Endothelial cell of umbilical vein (primary cell): Measurements from ENCODE around the gene PRDM13. TPM values are rescaled to one million over a fixed set of nuclear protein-coding genes. Genes with fewer than 3 reads are reported as not detected.

Experiments used
- BruUV-seq: library from RNA; stranded (reverse); fragments of 400-500 nt; replicated peaks from 2 replicates; lab custom pipeline; 2021; lab: Mats Ljungman, UMichigan
- CTCF ChIA-PET: fragments of 300-600, 350-600 bp; sonication (Branson Sonifier 250); formaldehyde crosslinking; loops from one replicate; lab custom pipeline; 2021; ENCODE audit warnings: antibody characterized with exemption, inconsistent platforms; lab: Charles Lee
- POLR2A ChIA-PET: fragments of 300-600, 350-600 bp; sonication (Branson Sonifier 250); formaldehyde crosslinking; loops from one replicate; lab custom pipeline; 2021; ENCODE audit warnings: antibody characterized with exemption, inconsistent platforms; lab: Charles Lee
- DNase-seq: peaks from one replicate; pipeline ENCODE4 v3.0.0-alpha.2; 2011; ENCODE audit warnings: low read depth, low spot score
- FAIRE-seq: peaks from 2 replicates; lab custom pipeline; 2011; peaks lifted over from hg19 to GRCh38; lab: Jason Lieb, UNC
- H2AFZ ChIP-seq: 2 replicates; pipeline ENCODE4 v1.6.0; 2012; ENCODE audit warnings: low read depth, low read length, control low read depth, inconsistent platforms
- H3K27ac ChIP-seq: 2 replicates; pipeline ENCODE4 v1.5.1; 2011; ENCODE audit warnings: low read depth, mild to moderate bottlenecking, control low read depth, low read length, moderate library complexity; ENCODE audit not compliant: insufficient read depth
- H3K27me3 ChIP-seq, 2 experiments: 2 replicates each; pipeline versions ENCODE4 v1.6.0 to v1.6.1; 2011; ENCODE audit warnings: low read length in 2 of 2, mixed read lengths in 1 of 2; ENCODE audit not compliant: control insufficient read depth in 2 of 2, insufficient read depth in 2 of 2
- H3K36me3 ChIP-seq, 2 experiments: 2 replicates in 1 of 2; 3 replicates in 1 of 2; pipeline ENCODE4 v1.5.1; 2011; ENCODE audit warnings: low read length in 2 of 2, mild to moderate bottlenecking in 1 of 2, moderate library complexity in 1 of 2; ENCODE audit not compliant: control insufficient read depth in 2 of 2, insufficient read depth in 2 of 2; ENCODE audit errors: extremely low read depth in 1 of 2
- H3K4me1 ChIP-seq: 3 replicates; pipeline ENCODE4 v1.5.1; 2011; ENCODE audit warnings: mild to moderate bottlenecking, low read length; ENCODE audit not compliant: control insufficient read depth, insufficient read depth; ENCODE audit errors: extremely low read depth
- H3K4me2 ChIP-seq: 2 replicates; pipeline ENCODE4 v1.6.1; 2011; ENCODE audit warnings: low read length, control low read depth, mixed read lengths; ENCODE audit not compliant: insufficient read depth
- H3K4me3 ChIP-seq, 3 experiments: fragments of 200-600 bp in 1 of 3; sonication (generic), shearing (Covaris generic) in 1 of 3; replicated peaks in 1 of 3; 2 replicates each; pipeline ENCODE4 v1.5.1; 2011 to 2016; ENCODE audit warnings: control low read depth in 3 of 3, low read length in 3 of 3, mild to moderate bottlenecking in 2 of 3, inconsistent platforms in 1 of 3, low read depth in 1 of 3, moderate library complexity in 1 of 3; ENCODE audit not compliant: insufficient read depth in 1 of 3
- H3K79me2 ChIP-seq: 2 replicates; pipeline ENCODE4 v1.6.0; 2012; ENCODE audit warnings: low read length, inconsistent platforms; ENCODE audit not compliant: control insufficient read depth, insufficient read depth
- H3K9ac ChIP-seq: replicated peaks from 2 replicates; pipeline ENCODE3; 2011; ENCODE audit warnings: low read length, control low read depth; ENCODE audit not compliant: insufficient read depth; ENCODE audit errors: extremely low read depth
- H3K9me1 ChIP-seq: replicated peaks from 3 replicates; pipeline ENCODE4 v1.6.0; 2011; ENCODE audit warnings: mild to moderate bottlenecking, low read length; ENCODE audit not compliant: control insufficient read depth, insufficient read depth; ENCODE audit errors: extremely low read depth
- H3K9me3 ChIP-seq: replicated peaks from 2 replicates; pipeline ENCODE4 v1.5.1; 2012; ENCODE audit warnings: low read length, inconsistent platforms; ENCODE audit not compliant: control insufficient read depth, insufficient read depth
- H4K20me1 ChIP-seq: replicated peaks from 2 replicates; pipeline ENCODE3; 2011; ENCODE audit warnings: mild to moderate bottlenecking, low read length; ENCODE audit not compliant: control insufficient read depth, insufficient read depth; ENCODE audit errors: extremely low read depth
- CTCF ChIP-seq, 2 donors: IDR thresholded peaks; 1 replicate in 1 of 2; 2 replicates in 1 of 2; pipeline ENCODE4 v1.5.1; 2011; ENCODE audit warnings: low read length in 2 of 2, mild to moderate bottlenecking in 2 of 2, moderate library complexity in 2 of 2, control low read depth in 1 of 2, inconsistent platforms in 1 of 2, low read depth in 1 of 2; ENCODE audit not compliant: insufficient read depth in 1 of 2; ENCODE audit errors: extremely low read depth in 1 of 2
- dilution Hi-C: fragments of 300-500 bp; cut with MboI; formaldehyde crosslinking; loops from one replicate; pipeline ENCODE4 v1.15.0; 2019; ENCODE audit warnings: low sequenced_read_pairs; ENCODE audit not compliant: extremely low pct_ligation_motif_present
- intact Hi-C: fragments of 100-400 bp; cut with micrococcal nuclease; formaldehyde crosslinking; loops from one replicate; pipeline ENCODE4 v1.10.0; 2022
- polyA plus RNA-seq, 4 experiments: library from polyadenylated mRNA; depleted of rRNA in 3 of 4; stranded (reverse) in 3 of 4; unstranded in 1 of 4; fragments of >200 nt; gene quantifications; 2 replicates each; pipeline versions ENCODE4 v1.2.1 to v1.2.3, GENCODE V29; 2011 to 2012; ENCODE audit warnings: missing spikeins in 1 of 4
- small RNA-seq: library from RNA; depleted of rRNA; stranded (forward); fragments of <200 nt; gene quantifications from one replicate; pipeline ENCODE3, GENCODE V24; 2012; ENCODE audit warnings: low replicate concordance, low read depth; ENCODE audit not compliant: insufficient read depth, insufficient read length
- total RNA-seq: library from RNA; stranded (reverse); gene quantifications from 2 replicates; pipeline ENCODE4 v1.2.3, GENCODE V29; 2021

Gene PRDM13
- total and polyA plus RNA-seq, 2 donors (not counting 3 experiments of a cell fraction or from before 2014, with no cell fraction given): not detected

- dilution Hi-C loops (no loop called here), intact Hi-C loops (no loop called here)
- Histone ChIP-seq H3K4me1 (no peaks in the 10 kb centered on the region), H3K4me3 (no peak overlapping the region), H3K9me1 (no peaks in the 10 kb centered on the region), H2AFZ (no peak overlapping the region), H3K27me3 (no peaks in the 10 kb centered on the region), H4K20me1 (no peaks in the 10 kb centered on the region), H3K9ac (no peak overlapping the region), H3K27ac (no peak overlapping the region), H3K4me2 (no peak overlapping the region), H3K36me3 (no peaks in the 10 kb centered on the region), H3K79me2 (no peaks in the 10 kb centered on the region), H3K9me3 (no peaks in the 10 kb centered on the region)
- DNase-seq (no peak), FAIRE-seq (no peak)
- TF ChIP-seq CTCF (IDR thresholded peaks at IDR 0.05; ENCODE audit: extremely low read depth in 1 of 2, insufficient read depth in 1 of 2, low read depth in 1 of 2, low read length in 2 of 2): no peak
- CTCF ChIA-PET: no interaction called here
- POLR2A ChIA-PET: no interaction called here
- no TSS peak for BruUV-seq
Measured at GRCh38 chr6:99662616-99663015, 56.0 kb downstream of the PRDM13 start.

Small RNA genes within 50 kb of the gene (small RNA-seq; reads per million reads assigned to genes)
- gene RF00019: not detected

Other genes with a start within 250 kb of the PRDM13 start
- 7.5 and 9.1 TPM in 2 replicates for gene COQ3, start 212.6 kb upstream of the PRDM13 start, total RNA-seq
- 3.2 and 4.0 TPM in 2 replicates for gene COQ3, start 212.6 kb upstream of the PRDM13 start, polyA plus RNA-seq
- 79.9 and 106 TPM in 2 replicates for gene PNISR, start 181.5 kb upstream of the PRDM13 start, total RNA-seq
- 19.1 and 34.6 TPM in 2 replicates for gene PNISR, start 181.5 kb upstream of the PRDM13 start, polyA plus RNA-seq
- 11.3 and 13.6 TPM in 2 replicates for gene USP45, start 91.4 kb upstream of the PRDM13 start, total RNA-seq
- 1.9 and 2.7 TPM in 2 replicates for gene USP45, start 91.4 kb upstream of the PRDM13 start, polyA plus RNA-seq
- gene CCNC, start 38.2 kb upstream of the PRDM13 start, total RNA-seq: 53.1 and 53.5 TPM in 2 replicates
- gene CCNC, start 38.2 kb upstream of the PRDM13 start, polyA plus RNA-seq: 13.0 and 18.2 TPM in 2 replicates